ENCODE measurements around the gene FXYD2.
"Not testable (repeated sequence)": the region's sequence is repeated elsewhere in the genome, so short reads cannot be mapped to it uniquely, and the experiment has no call there.

FXYD2 gene

DNA sequence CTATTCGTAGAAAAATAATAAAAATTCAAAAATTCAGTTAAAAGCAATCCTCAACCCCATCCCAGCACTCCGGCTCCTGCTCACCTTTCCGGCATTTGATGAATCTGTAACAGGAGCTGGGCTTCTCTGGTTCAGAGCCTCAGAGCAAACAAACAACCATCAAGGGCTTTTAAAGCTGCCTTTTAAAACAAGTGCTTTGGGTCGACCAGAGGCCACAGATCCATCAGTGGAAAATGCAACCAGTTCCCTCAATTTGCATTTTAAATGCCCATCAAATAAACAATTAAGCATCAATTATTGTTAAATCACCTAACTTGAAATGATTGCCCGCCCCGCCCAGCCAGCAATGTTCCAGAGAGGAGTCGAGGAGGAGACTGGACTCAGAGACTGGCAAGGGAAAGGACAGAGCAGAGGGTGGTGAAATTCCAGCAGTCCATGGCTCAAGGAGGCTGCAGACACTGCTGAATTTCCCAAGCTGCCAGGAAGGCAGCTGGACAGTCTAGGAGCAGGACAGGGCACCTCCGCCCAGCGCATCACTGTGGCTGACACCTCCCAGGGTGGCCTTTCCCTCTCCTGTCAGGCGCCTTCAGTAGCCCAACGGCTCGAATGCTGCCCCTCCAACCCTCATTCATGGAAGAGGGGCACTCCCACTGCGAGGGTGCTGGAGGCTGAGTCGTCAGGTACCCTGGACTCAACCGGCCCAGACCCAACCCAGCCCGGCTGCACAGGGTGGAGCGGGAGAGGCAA is 44.4 kb upstream of the FXYD2 start:
- Histone ChIP-seq H3K4me2 (no peak overlapping the region), H3K27ac (no peak overlapping the region), H3K9ac (no peak overlapping the region), H3K4me1 (peaks cover 18% of the 10 kb centered on the region), H3K4me3 (no peak overlapping the region), H3K9me3 (no peaks in the 10 kb centered on the region), H3K27me3 (peaks cover 13% of the 10 kb centered on the region), H3K36me3 (no peaks in the 10 kb centered on the region), H4K20me1 (no peaks in the 10 kb centered on the region)
- TF ChIP-seq Cebpa-rat (IDR thresholded peaks at IDR 0.05) = no peak

GRCh38 chr11:117868088-117868487 is 43.5 kb upstream of the FXYD2 start:
- Histone ChIP-seq H3K27me3 (peaks cover 4% of the 10 kb centered on the region; the same call in 1 of the 2 replicates), H3K4me1 (peaks cover 18% of the 10 kb centered on the region), H3K36me3 (no peaks in the 10 kb centered on the region), H3K9ac (no peak overlapping the region), H4K20me1 (no peaks in the 10 kb centered on the region), H3K4me3 (no peak overlapping the region), H3K4me2 (no peak overlapping the region), H3K9me3 (no peaks in the 10 kb centered on the region), H3K27ac (no peak overlapping the region)
- no peak for TF ChIP-seq Cebpa-rat (IDR thresholded peaks at IDR 0.05)

DNA sequence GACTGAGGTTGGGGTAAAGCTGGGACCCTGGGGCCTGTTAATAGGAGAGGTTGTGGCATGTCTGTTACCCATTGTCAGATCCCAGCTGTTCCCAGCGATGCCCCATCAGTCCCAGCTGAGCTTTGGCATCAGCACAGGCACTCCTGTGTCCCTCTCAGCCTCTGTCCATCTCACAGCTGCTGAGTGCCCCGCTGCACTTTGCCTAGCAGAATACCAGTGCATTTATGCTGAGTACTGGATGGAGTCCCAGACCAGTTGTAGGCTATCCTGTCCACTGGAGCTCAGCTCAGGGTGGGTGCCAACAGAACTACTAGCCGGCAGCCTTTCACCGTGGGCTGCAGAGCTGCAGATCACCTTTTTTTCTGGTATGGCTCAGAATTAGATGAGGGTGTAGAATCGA is 42.0 kb upstream of the FXYD2 start:
- no peak for TF ChIP-seq Cebpa-rat (IDR thresholded peaks at IDR 0.05)
- H3K9ac ChIP-seq = no peak overlapping the region
- no peak overlapping the region for H3K27ac ChIP-seq
- no peaks in the 10 kb centered on the region for H3K27me3 ChIP-seq
- peaks cover 27% of the 10 kb centered on the region for H3K4me1 ChIP-seq
- H3K36me3 ChIP-seq = no peaks in the 10 kb centered on the region
- no peak overlapping the region for H3K4me2 ChIP-seq
- H4K20me1 ChIP-seq = no peaks in the 10 kb centered on the region
- H3K4me3 ChIP-seq = no peak overlapping the region
- no peaks in the 10 kb centered on the region for H3K9me3 ChIP-seq

DNA sequence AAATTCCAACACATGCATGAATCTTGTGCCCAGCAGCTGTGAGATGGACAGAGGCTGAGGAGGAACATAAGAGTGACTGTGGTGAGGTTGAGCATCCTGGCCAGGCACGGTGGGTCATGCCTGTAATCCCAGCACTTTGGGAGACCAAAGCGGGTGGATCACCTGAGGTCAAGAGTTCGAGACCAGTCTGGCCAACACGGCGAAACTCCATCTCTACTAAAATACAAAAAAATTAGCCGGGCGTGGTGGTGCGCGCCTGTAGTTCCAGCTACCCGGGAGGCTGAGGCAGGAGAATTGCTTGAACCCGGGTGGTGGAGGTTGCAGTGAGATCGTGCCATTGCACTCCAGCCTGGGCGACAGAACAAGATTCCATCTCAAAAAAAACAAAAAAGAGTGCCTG is 41.0 kb upstream of the FXYD2 start:
- H3K4me2 ChIP-seq, H3K9me3 ChIP-seq, H3K27ac ChIP-seq, H3K9ac ChIP-seq, H3K27me3 ChIP-seq, H3K36me3 ChIP-seq, H3K4me3 ChIP-seq, H4K20me1 ChIP-seq: not testable (repeated sequence)
- H3K4me1 ChIP-seq = peaks cover 32% of the 10 kb centered on the region

DNA sequence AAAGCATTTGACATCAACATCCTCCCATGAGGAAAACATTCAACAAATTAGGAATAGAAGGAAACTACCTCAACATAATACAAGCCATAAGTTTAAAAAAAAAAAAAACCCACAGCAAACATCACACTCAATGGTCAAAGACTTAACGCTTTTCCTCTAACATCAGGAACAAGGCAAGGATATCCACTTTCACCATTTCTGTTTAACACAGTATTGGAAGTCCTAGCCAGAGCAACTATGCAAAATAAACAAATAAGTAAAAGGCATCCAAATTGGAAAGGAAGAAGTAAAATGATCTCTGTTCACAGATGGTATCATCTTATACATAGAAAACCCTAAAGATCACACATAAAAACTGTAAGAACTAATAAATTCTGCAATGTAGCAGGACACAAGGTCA is 38.8 kb upstream of the FXYD2 start:
- Histone ChIP-seq H3K4me3 (no peak overlapping the region), H3K9ac (no peak overlapping the region), H3K36me3 (no peaks in the 10 kb centered on the region), H4K20me1 (no peaks in the 10 kb centered on the region), H3K4me1 (peaks cover 32% of the 10 kb centered on the region), H3K9me3 (no peaks in the 10 kb centered on the region), H3K27ac (no peak overlapping the region), H3K27me3 (no peaks in the 10 kb centered on the region), H3K4me2 (peak overlapping the region; percentile 64)
- TF ChIP-seq Cebpa-rat (IDR thresholded peaks at IDR 0.05) = no peak

DNA sequence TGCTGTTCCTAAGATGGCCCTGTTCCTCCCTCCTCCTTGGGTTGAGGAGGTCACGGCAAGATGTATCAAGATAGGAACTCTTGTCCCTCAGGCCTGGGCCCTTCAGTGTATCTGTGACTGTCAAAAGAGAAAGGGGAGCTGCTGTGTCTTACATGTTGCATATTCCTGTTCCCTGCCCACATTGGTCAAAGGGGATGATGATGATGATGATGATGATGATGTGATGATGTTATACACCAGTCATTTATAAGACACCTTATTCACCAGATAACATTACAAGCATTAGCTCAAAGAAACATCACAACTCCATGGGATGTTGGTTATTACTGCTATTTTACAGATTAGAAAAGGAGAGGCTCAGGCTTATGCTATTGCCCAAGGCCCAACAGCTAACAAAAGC is 38.2 kb upstream of the FXYD2 start:
- Histone ChIP-seq H3K4me3 (no peak overlapping the region), H3K4me2 (peak overlapping the region; percentile 64), H3K36me3 (no peaks in the 10 kb centered on the region), H3K9me3 (no peaks in the 10 kb centered on the region), H3K9ac (no peak overlapping the region), H4K20me1 (no peaks in the 10 kb centered on the region), H3K27ac (no peak overlapping the region), H3K4me1 (peaks cover 32% of the 10 kb centered on the region), H3K27me3 (no peaks in the 10 kb centered on the region)
- no peak for TF ChIP-seq Cebpa-rat (IDR thresholded peaks at IDR 0.05)

DNA sequence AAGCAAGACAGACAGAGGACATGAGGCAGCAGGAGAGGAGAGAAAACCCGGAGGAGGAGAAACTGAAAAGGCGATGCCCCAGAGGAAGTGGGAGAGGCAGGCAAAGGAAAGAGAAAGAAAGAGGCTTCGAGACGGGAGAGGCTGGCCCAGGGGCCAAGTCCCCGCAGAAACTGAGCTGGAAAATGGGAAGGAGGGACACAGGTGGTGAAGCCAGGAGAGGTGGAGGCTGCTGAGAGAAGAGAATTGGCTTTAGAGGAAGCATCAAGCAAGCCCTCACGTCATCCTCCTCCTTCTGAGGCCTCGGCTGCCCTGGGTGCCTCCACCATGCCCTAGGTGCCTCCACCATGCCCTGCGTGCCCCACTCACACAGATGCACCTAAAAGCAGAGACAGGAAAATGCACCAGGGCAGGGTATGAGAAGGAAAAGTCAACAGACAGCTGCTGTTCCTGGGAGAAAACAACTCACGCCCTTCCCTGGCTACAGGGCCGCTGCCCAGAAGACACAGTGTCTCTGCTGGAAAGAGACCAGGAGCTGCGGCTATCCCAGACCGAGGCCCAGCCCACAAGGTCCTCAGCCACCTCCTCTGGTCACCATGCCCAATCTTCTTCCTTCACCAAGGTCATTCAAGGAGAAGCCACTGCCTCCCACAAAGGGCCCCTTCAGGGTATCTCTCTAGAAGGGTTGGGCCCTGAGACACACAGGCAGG is 37.6 kb upstream of the FXYD2 start:
- Histone ChIP-seq H3K4me1 (peaks cover 32% of the 10 kb centered on the region), H3K9ac (no peak overlapping the region), H3K9me3 (no peaks in the 10 kb centered on the region), H3K27me3 (no peaks in the 10 kb centered on the region), H4K20me1 (no peaks in the 10 kb centered on the region), H3K4me2 (peak overlapping the region; percentile 64), H3K4me3 (no peak overlapping the region), H3K27ac (no peak overlapping the region), H3K36me3 (no peaks in the 10 kb centered on the region)
- no peak for TF ChIP-seq Cebpa-rat (IDR thresholded peaks at IDR 0.05)

- no peak overlapping the region for H3K9ac ChIP-seq
- H3K4me1 ChIP-seq = peaks cover 32% of the 10 kb centered on the region
- no peaks in the 10 kb centered on the region for H4K20me1 ChIP-seq
- no peaks in the 10 kb centered on the region for H3K9me3 ChIP-seq
- H3K27ac ChIP-seq = no peak overlapping the region
- H3K36me3 ChIP-seq = no peaks in the 10 kb centered on the region
- H3K4me2 ChIP-seq = peak overlapping the region; percentile 64
- H3K27me3 ChIP-seq = no peaks in the 10 kb centered on the region
- no peak overlapping the region for H3K4me3 ChIP-seq
- TF ChIP-seq Cebpa-rat (IDR thresholded peaks at IDR 0.05) = no peak
Observed at GRCh38 chr11:117861151-117862018, 36.8 kb upstream of the FXYD2 start.

DNA sequence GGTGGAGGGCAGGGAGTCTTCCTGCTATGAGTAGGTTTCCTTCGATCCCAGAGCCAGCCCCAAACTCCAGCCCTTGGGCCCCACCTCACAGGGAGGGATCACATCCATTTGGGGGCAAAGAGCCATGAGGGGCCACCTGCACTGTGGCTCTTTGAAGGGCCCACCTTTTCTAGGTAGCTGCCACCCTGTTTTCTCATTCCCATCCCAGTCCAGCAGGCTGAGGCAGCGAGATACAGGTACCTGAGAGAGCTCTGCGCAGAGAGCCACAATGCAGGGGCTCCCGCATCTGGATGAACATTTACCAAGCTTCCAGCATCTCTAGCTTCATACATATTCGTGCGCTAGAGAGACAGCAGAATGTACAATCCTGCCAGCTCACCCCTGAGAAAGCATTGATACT is 35.6 kb upstream of the FXYD2 start:
- no peaks in the 10 kb centered on the region for H3K9me3 ChIP-seq
- H3K4me2 ChIP-seq = no peak overlapping the region
- H3K9ac ChIP-seq = no peak overlapping the region
- H3K27ac ChIP-seq = no peak overlapping the region
- H3K4me3 ChIP-seq = no peak overlapping the region
- H3K4me1 ChIP-seq = peaks cover 32% of the 10 kb centered on the region
- TF ChIP-seq Cebpa-rat (IDR thresholded peaks at IDR 0.05) = no peak
- no peaks in the 10 kb centered on the region for H3K27me3 ChIP-seq
- H3K36me3 ChIP-seq = no peaks in the 10 kb centered on the region
- no peaks in the 10 kb centered on the region for H4K20me1 ChIP-seq
